H1 (cell line): ENCODE data around the gene ACAP1. TPM values are rescaled to one million over a fixed set of nuclear protein-coding genes. Genes with fewer than 3 reads are reported as not detected.
A peak's percentile ranks its signal among the peaks of the same experiment; 100 is the strongest.

ENCODE experiments used
- CTCF ChIA-PET: fragments of 300-600 bp; sonication (Branson Sonifier 250); formaldehyde crosslinking; loops from one replicate; lab custom pipeline; 2021; ENCODE audit not compliant: partially characterized antibody; lab: Charles Lee
- POLR2A ChIA-PET: fragments of 300-600 bp; sonication (Branson Sonifier 250); formaldehyde crosslinking; loops from one replicate; lab custom pipeline; 2021; ENCODE audit warnings: inconsistent platforms; ENCODE audit not compliant: partially characterized antibody; lab: Charles Lee
- DNase-seq, 2 experiments: peaks; one replicate each; pipeline versions ENCODE4 v3.0.0 to v3.0.0-alpha.2; 2010 to 2022; ENCODE audit warnings: low spot score in 2 of 2, low read depth in 1 of 2, mixed read lengths in 1 of 2
- FAIRE-seq: peaks from 2 replicates; lab custom pipeline; 2011; peaks lifted over from hg19 to GRCh38; lab: Jason Lieb, UNC
- H2AFZ ChIP-seq: 2 replicates; pipeline ENCODE4 v1.8.1; 2012; ENCODE audit warnings: low read length, inconsistent platforms
- H2AK5ac ChIP-seq: 2 replicates; pipeline ENCODE4 v1.6.1; 2013; ENCODE audit warnings: low read depth, low read length
- H2BK120ac ChIP-seq: replicated peaks from 2 replicates; pipeline ENCODE3; 2013; ENCODE audit warnings: low read depth, low read length, inconsistent platforms
- H2BK12ac ChIP-seq: 2 replicates; pipeline ENCODE4 v1.6.1; 2013; ENCODE audit warnings: low read depth, low read length
- H2BK15ac ChIP-seq: 2 replicates; pipeline ENCODE4 v1.6.1; 2013; ENCODE audit warnings: low read length
- H2BK20ac ChIP-seq: 2 replicates; pipeline ENCODE4 v1.6.1; 2013; ENCODE audit warnings: low read length
- H2BK5ac ChIP-seq: 2 replicates; pipeline ENCODE4 v1.6.1; 2013; ENCODE audit warnings: low read depth, low read length
- H3K14ac ChIP-seq: 2 replicates; pipeline ENCODE4 v1.6.1; 2013; ENCODE audit warnings: inconsistent platforms; ENCODE audit not compliant: insufficient read length
- H3K18ac ChIP-seq: 2 replicates; pipeline ENCODE4 v1.6.1; 2013; ENCODE audit warnings: low read length; ENCODE audit errors: extremely low read depth
- H3K23ac ChIP-seq: 2 replicates; pipeline ENCODE4 v1.6.1; 2013; ENCODE audit warnings: inconsistent platforms; ENCODE audit not compliant: insufficient read length
- H3K23me2 ChIP-seq: 2 replicates; pipeline ENCODE4 v1.6.1; 2013; ENCODE audit warnings: low read depth, low read length
- H3K27ac ChIP-seq: 2 replicates; pipeline ENCODE4 v1.6.1; 2011; ENCODE audit warnings: low read depth, low read length, inconsistent platforms
- H3K27me3 ChIP-seq, 4 experiments: replicated peaks in 1 of 4; 1 replicate in 1 of 4; 2 replicates in 3 of 4; pipeline versions ENCODE4 v1.6.1 to v1.8.1; 2011 to 2013; ENCODE audit warnings: low read length in 3 of 4, mild to moderate bottlenecking in 3 of 4, inconsistent platforms in 2 of 4, mixed read lengths in 2 of 4, moderate library complexity in 1 of 4; ENCODE audit not compliant: control insufficient read depth in 3 of 4, insufficient read depth in 3 of 4; ENCODE audit errors: extremely low read depth in 1 of 4
- H3K36me3 ChIP-seq, 4 experiments: 2 replicates each; pipeline versions ENCODE4 v1.6.1 to v1.8.1; 2011 to 2013; ENCODE audit warnings: mild to moderate bottlenecking in 4 of 4, low read length in 3 of 4, moderate library complexity in 2 of 4, control low read depth in 1 of 4, inconsistent platforms in 1 of 4; ENCODE audit not compliant: insufficient read depth in 4 of 4, control insufficient read depth in 2 of 4
- H3K4ac ChIP-seq: replicated peaks from 2 replicates; pipeline ENCODE3; 2013; ENCODE audit warnings: low read length, low read depth, mixed read lengths, inconsistent platforms; ENCODE audit not compliant: insufficient read length
- H3K4me1 ChIP-seq, 4 experiments: replicated peaks in 1 of 4; 1 replicate in 1 of 4; 2 replicates in 3 of 4; pipeline versions ENCODE4 v1.6.1 to v1.8.1; 2011 to 2013; ENCODE audit warnings: low read length in 3 of 4, inconsistent platforms in 2 of 4, mixed read lengths in 1 of 4; ENCODE audit not compliant: insufficient read depth in 4 of 4, control insufficient read depth in 3 of 4
- H3K4me2 ChIP-seq, 2 experiments: 2 replicates each; pipeline versions ENCODE4 v1.6.1 to v1.8.1; 2011 to 2013; ENCODE audit warnings: low read depth in 2 of 2, low read length in 2 of 2, control low read depth in 1 of 2, inconsistent platforms in 1 of 2, mild to moderate bottlenecking in 1 of 2; ENCODE audit not compliant: insufficient read depth in 1 of 2
- H3K4me3 ChIP-seq, 4 experiments: fragments of 200-600, 300-600 bp in 1 of 4; sonication (generic), shearing (Covaris generic), sonication (Bioruptor Twin) in 1 of 4; 2 replicates each; pipeline versions ENCODE4 v1.5.1 to v1.8.1; 2011 to 2016; ENCODE audit warnings: low read length in 4 of 4, low read depth in 3 of 4, control low read depth in 2 of 4, inconsistent platforms in 2 of 4, mild to moderate bottlenecking in 2 of 4, mixed read lengths in 1 of 4, moderate library complexity in 1 of 4; ENCODE audit not compliant: insufficient read depth in 2 of 4; ENCODE audit errors: extremely low read depth in 1 of 4
- H3K56ac ChIP-seq: replicated peaks from 2 replicates; pipeline ENCODE3; 2013; ENCODE audit warnings: low read depth, mild to moderate bottlenecking, mixed read lengths, low read length, inconsistent platforms; ENCODE audit not compliant: insufficient read length
- H3K79me1 ChIP-seq: 2 replicates; pipeline ENCODE4 v1.6.1; 2013; ENCODE audit warnings: low read depth, low read length, control low read depth
- H3K79me2 ChIP-seq, 2 experiments: 2 replicates each; pipeline versions ENCODE4 v1.6.1 to v1.8.1; 2012 to 2013; ENCODE audit warnings: low read length in 2 of 2, mild to moderate bottlenecking in 2 of 2, inconsistent platforms in 1 of 2; ENCODE audit not compliant: insufficient read depth in 2 of 2, control insufficient read depth in 1 of 2
- H3K9ac ChIP-seq, 4 experiments: replicated peaks in 1 of 4; 1 replicate in 1 of 4; 2 replicates in 3 of 4; pipeline versions ENCODE4 v1.6.1 to v1.8.1; 2011 to 2013; ENCODE audit warnings: low read depth in 3 of 4, low read length in 3 of 4, control low read depth in 2 of 4, mild to moderate bottlenecking in 2 of 4, moderate library complexity in 2 of 4, inconsistent platforms in 1 of 4; ENCODE audit errors: extremely low read depth in 1 of 4
- H3K9me3 ChIP-seq, 2 experiments: 2 replicates each; pipeline versions ENCODE4 v1.6.1 to v1.8.1; 2012 to 2013; ENCODE audit warnings: mild to moderate bottlenecking in 2 of 2, moderate library complexity in 2 of 2, control low read depth in 1 of 2, inconsistent platforms in 1 of 2, low read depth in 1 of 2, low read length in 1 of 2, mixed read lengths in 1 of 2; ENCODE audit not compliant: insufficient read depth in 2 of 2
- H4K20me1 ChIP-seq, 2 experiments: replicated peaks in 1 of 2; 2 replicates each; pipeline versions ENCODE3 to v1.8.1; 2011 to 2013; ENCODE audit warnings: inconsistent platforms in 2 of 2, low read length in 2 of 2, mild to moderate bottlenecking in 1 of 2; ENCODE audit not compliant: insufficient read depth in 2 of 2, control insufficient read depth in 1 of 2
- H4K5ac ChIP-seq: 2 replicates; pipeline ENCODE4 v1.6.1; 2013; ENCODE audit warnings: low read length, low read depth, mixed read lengths, inconsistent platforms; ENCODE audit not compliant: insufficient read length
- H4K8ac ChIP-seq: 2 replicates; pipeline ENCODE4 v1.8.0; 2013; ENCODE audit warnings: mild to moderate bottlenecking, moderate library complexity, low read length, inconsistent platforms; ENCODE audit not compliant: insufficient read depth; ENCODE audit errors: extremely low read depth
- H4K91ac ChIP-seq: replicated peaks from 2 replicates; pipeline ENCODE3; 2013; ENCODE audit warnings: low read length, mixed read lengths, inconsistent platforms; ENCODE audit not compliant: insufficient read length
- ATF3 ChIP-seq: IDR thresholded peaks from 2 replicates; pipeline ENCODE4 v1.6.1; 2011; ENCODE audit warnings: low read depth, mild to moderate bottlenecking, low read length; ENCODE audit not compliant: insufficient read depth
- BRCA1 ChIP-seq: IDR thresholded peaks from 2 replicates; pipeline ENCODE4 v1.6.1; 2012; ENCODE audit warnings: low read depth, low read length, improper control_type of control experiment
- CBX5 ChIP-seq: fragments of 300-800, 300-1000 bp; sonication (generic); IDR thresholded peaks from 2 replicates; pipeline ENCODE4 v1.7.1; 2016; ENCODE audit warnings: antibody characterized with exemption, low read length, low read depth
- CEBPB ChIP-seq: IDR thresholded peaks from 2 replicates; pipeline ENCODE4 v1.6.1; 2012; ENCODE audit warnings: low read depth, low read length
- FOSL1 ChIP-seq: IDR thresholded peaks from 2 replicates; pipeline ENCODE4 v1.6.1; 2011; ENCODE audit warnings: mild to moderate bottlenecking, low read depth, low read length, moderate library complexity; ENCODE audit not compliant: insufficient read depth
- GABPA ChIP-seq: IDR thresholded peaks from 2 replicates; pipeline ENCODE4 v1.6.1; 2011; ENCODE audit warnings: mild to moderate bottlenecking, low read length, moderate library complexity, borderline replicate concordance; ENCODE audit not compliant: insufficient read depth
- JUN ChIP-seq: IDR thresholded peaks from 2 replicates; pipeline ENCODE4 v1.6.1; 2011; ENCODE audit warnings: low read depth, mild to moderate bottlenecking, improper control_type of control experiment, low read length
- NANOG ChIP-seq: IDR thresholded peaks from 2 replicates; pipeline ENCODE4 v1.6.1; 2011; ENCODE audit warnings: low read length, low read depth, mild to moderate bottlenecking, inconsistent platforms; ENCODE audit not compliant: insufficient read depth, poor library complexity, severe bottlenecking
- SP2 ChIP-seq: IDR thresholded peaks from 2 replicates; pipeline ENCODE4 v1.6.1; 2012; ENCODE audit warnings: mild to moderate bottlenecking, low read length, inconsistent platforms
- SP4 ChIP-seq: IDR thresholded peaks from 2 replicates; pipeline ENCODE4 v1.6.1; 2012; ENCODE audit warnings: low read length, inconsistent platforms
- TAF1 ChIP-seq: IDR thresholded peaks from 2 replicates; pipeline ENCODE4 v1.6.1; 2011; ENCODE audit warnings: mild to moderate bottlenecking, low read depth, low read length
- YY1 ChIP-seq: IDR thresholded peaks from 2 replicates; pipeline ENCODE4 v1.6.1; 2011; ENCODE audit warnings: low read depth, mild to moderate bottlenecking, low read length
- WGBS, 2 experiments: shearing (Covaris generic) in 1 of 2; methylation state at CpG; one replicate each; pipeline versions ENCODE4 v1.1.6 to v1.1.7; 2013 to 2015; ENCODE audit warnings: low lambda C conversion rate in 2 of 2, mixed read lengths in 2 of 2, inconsistent platforms in 1 of 2, low coverage in 1 of 2, missing lambda C conversion rate in 1 of 2; ENCODE audit not compliant: insufficient replicate concordance in 2 of 2, insufficient coverage in 1 of 2, insufficient read length in 1 of 2; ENCODE audit errors: extremely low coverage in 1 of 2, missing lambda C conversion rate in 1 of 2; 5-methylcytosine and 5-hydroxymethylcytosine counted together
- polyA plus RNA-seq, 7 experiments: library from polyadenylated mRNA; depleted of rRNA in 3 of 7; stranded (reverse) in 5 of 7; unstranded in 2 of 7; fragments of >200 nt in 5 of 7; fragments of 200-250 nt in 2 of 7; gene quantifications; 1 replicate in 5 of 7; 2 replicates in 1 of 7; 4 replicates in 1 of 7; pipeline versions ENCODE4 v1.2.1 to v1.2.3, GENCODE V29; 2011 to 2013; ENCODE audit warnings: missing spikeins in 2 of 7, mixed read lengths in 2 of 7
- total RNA-seq: library from RNA; stranded (reverse); fragmentation: NEBNext Ultra II Directional; extraction: Animal tissue kit (Norgen Biotek cat#: 25700); gene quantifications from 2 replicates; pipeline ENCODE4 v1.2.1, GENCODE V29; 2021

The ACAP1 gene
- total and polyA plus RNA-seq, 2 of the 8 experiments (the other 6 are each of a cell fraction or from before 2014, with no cell fraction given) = 11.9 to 45.1 TPM

- Histone ChIP-seq H3K4ac (no peak overlapping the region), H3K27ac (no peak overlapping the region), H3K79me1 (peaks cover 2% of the 10 kb centered on the region; the same call in 1 of the 2 replicates), H3K14ac (no peak overlapping the region), H4K5ac (no peak overlapping the region), H2AK5ac (no peak overlapping the region), H3K9me3 (no peaks in the 10 kb centered on the region), H2BK15ac (no peak overlapping the region), H2BK20ac (no peak overlapping the region), H3K18ac (no peak overlapping the region), H3K27me3 (no peaks in the 10 kb centered on the region; a peak in 1 of 7 replicates), H3K79me2 (peaks cover 0 to 14% of the 10 kb centered on the region in 2 experiments; a peak in 2 of 4 replicates), H3K4me2 (no peak overlapping the region), H4K91ac (no peak overlapping the region), H4K8ac (peak overlapping the region; percentile 3; the same call in 1 of the 2 replicates), H4K20me1 (peaks cover 2 to 22% of the 10 kb centered on the region in 2 experiments), H3K4me3 (no peak overlapping the region), H2BK120ac (no peak overlapping the region), H2BK5ac (no peak overlapping the region), H2AFZ (no peak overlapping the region), H3K56ac (no peak overlapping the region), H3K4me1 (peaks cover 0 to 10% (median under 1%) of the 10 kb centered on the region in 4 experiments; a peak in 2 of 7 replicates), H3K23me2 (peaks cover 5% of the 10 kb centered on the region), H3K9ac (no peak overlapping the region), H3K36me3 (peaks cover 26 to 46% (median 44%) of the 10 kb centered on the region in 4 experiments), H2BK12ac (no peak overlapping the region), H3K23ac (no peak overlapping the region)
- DNase-seq = peak; percentile 47 to 99
- peak; percentile 60 for FAIRE-seq
- ChIA-PET POLR2A (interaction anchor here (1.1 to 13.4 kb wide), 6 partner anchors 11 to 84 kb away, joined by 3 to 223 read pairs (median 6); partner anchors contain the start of genes ACAP1 and GPS2), CTCF (interaction anchor here (0.6 to 9.3 kb wide), 10 partner anchors 8 to 118 kb away, joined by 3 to 167 read pairs (median 10); partner anchors contain the start of genes ACAP1, GPS2, NLGN2 and TMEM95)
- 73% methylated on average over 39 of the region's 39 CpGs; no CpG with 5 or more reads in 1 of the 2 experiments for WGBS, 2 experiments
- no peak for TF ChIP-seq BRCA1
- no peak for TF ChIP-seq SP4
- TF ChIP-seq SP2 = no peak
- TF ChIP-seq CEBPB = no peak
- TF ChIP-seq CBX5 = no peak
- TF ChIP-seq GABPA = peak; percentile 71; the same call in 1 of the 2 replicates
- no peak for TF ChIP-seq FOSL1
- no peak for TF ChIP-seq TAF1
- TF ChIP-seq NANOG = no peak
- TF ChIP-seq ATF3 = no peak
- TF ChIP-seq YY1 = peak; percentile 66; the same call in 1 of the 2 replicates
- TF ChIP-seq JUN = no peak
Measured at GRCh38 chr17:7323731-7324437, 12.4 kb upstream of the ACAP1 start.
